DOHH2 (cell line): Measurements from ENCODE around the gene ADAR.

ENCODE experiments used
- H3F3A ChIP-seq: fragments of 200-600 bp; sonication (generic), shearing (Covaris generic); 2 replicates; pipeline ENCODE4 v1.6.0; 2016; ENCODE audit warnings: antibody characterized with exemption, mild to moderate bottlenecking; ENCODE audit not compliant: control insufficient read depth, insufficient read depth
- H3K27ac ChIP-seq: fragments of 200-600 bp; sonication (generic); 2 replicates; pipeline ENCODE4 v1.5.1; 2014; ENCODE audit warnings: low read depth, mild to moderate bottlenecking, low read length, moderate library complexity
- H3K27me3 ChIP-seq: fragments of 200-600 bp; sonication (generic); 2 replicates; pipeline ENCODE4 v1.6.1; 2014; ENCODE audit warnings: mild to moderate bottlenecking, low read length, mixed read lengths; ENCODE audit not compliant: control insufficient read depth
- H3K36me3 ChIP-seq: fragments of 200-600 bp; sonication (generic); 2 replicates; pipeline ENCODE4 v1.6.1; 2014; ENCODE audit warnings: mild to moderate bottlenecking, low read length, moderate library complexity, mixed read lengths; ENCODE audit not compliant: control insufficient read depth
- H3K4me1 ChIP-seq: fragments of 200-600 bp; sonication (generic); 2 replicates; pipeline ENCODE4 v1.6.1; 2014; ENCODE audit warnings: mild to moderate bottlenecking, low read length, mixed read lengths; ENCODE audit not compliant: control insufficient read depth
- H3K4me2 ChIP-seq: fragments of 200-600 bp; sonication (generic); 2 replicates; pipeline ENCODE4 v1.6.0; 2014; ENCODE audit warnings: mild to moderate bottlenecking, low read length, moderate library complexity
- H3K4me3 ChIP-seq: fragments of 200-600 bp; sonication (generic); 2 replicates; pipeline ENCODE4 v1.5.1; 2014; ENCODE audit warnings: mild to moderate bottlenecking, low read length, mixed read lengths
- H3K79me2 ChIP-seq: fragments of 200-600 bp; sonication (generic); 2 replicates; pipeline ENCODE4 v1.6.1; 2014; ENCODE audit warnings: mild to moderate bottlenecking, low read length, mixed read lengths; ENCODE audit not compliant: control insufficient read depth
- H3K9me2 ChIP-seq: fragments of 200-600 bp; sonication (generic); replicated peaks from 2 replicates; pipeline ENCODE4 v1.6.1; 2014; ENCODE audit warnings: mild to moderate bottlenecking, low read length, mixed read lengths; ENCODE audit not compliant: control insufficient read depth
- H3K9me3 ChIP-seq: fragments of 200-600 bp; sonication (generic); 2 replicates; pipeline ENCODE4 v1.6.1; 2014; ENCODE audit warnings: antibody characterized with exemption, low read length, mixed read lengths; ENCODE audit not compliant: control insufficient read depth, insufficient read depth
- H4K20me1 ChIP-seq: fragments of 200-600 bp; sonication (generic); 2 replicates; pipeline ENCODE4 v1.6.0; 2014; ENCODE audit warnings: low read depth, mild to moderate bottlenecking, antibody characterized with exemption, low read length, moderate library complexity; ENCODE audit not compliant: control insufficient read depth, insufficient read depth
- EZH2phosphoT487 ChIP-seq: fragments of 200-600 bp; sonication (generic); IDR thresholded peaks from 2 replicates; pipeline ENCODE4 v1.6.1; 2017; ENCODE audit warnings: borderline replicate concordance, mild to moderate bottlenecking, antibody characterized with exemption, low read length, moderate library complexity, mixed read lengths
- TF ChIP-seq, protein P1 (sequence below): fragments of 200-600 bp; sonication (generic); IDR thresholded peaks from one replicate; pipeline ENCODE4 v1.5.1; 2014; ENCODE audit warnings: antibody characterized with exemption, mild to moderate bottlenecking, low read depth, low read length; ENCODE audit not compliant: poor library complexity, severe bottlenecking

Gene ADAR

DNA sequence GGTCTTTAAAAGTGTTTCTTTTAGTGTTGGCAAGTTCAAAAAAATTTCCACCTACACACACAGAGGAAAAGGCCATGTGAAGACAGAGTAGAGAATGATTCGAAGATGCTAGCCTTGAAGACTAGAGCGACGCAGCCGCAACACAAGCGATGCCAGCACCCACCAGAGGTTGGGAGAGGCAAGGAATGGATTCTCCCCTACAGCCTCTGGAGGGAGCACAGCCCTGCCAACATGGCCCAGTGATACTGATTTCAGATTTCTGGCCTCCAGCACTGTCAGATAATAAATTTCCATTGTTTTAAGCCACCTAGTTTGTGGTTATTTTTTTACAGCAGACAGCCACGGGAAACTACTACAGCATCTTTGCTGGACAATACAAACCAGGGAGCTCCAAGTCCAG lies 6.9 kb upstream of the ADAR start:
- Histone ChIP-seq H3K9me2 (no peaks in the 10 kb centered on the region), H3F3A (peaks cover 22% of the 10 kb centered on the region), H3K4me3 (no peak overlapping the region), H3K4me1 (peaks cover 29% of the 10 kb centered on the region), H3K9me3 (no peaks in the 10 kb centered on the region), H3K79me2 (peaks cover 92% of the 10 kb centered on the region), H3K27me3 (no peaks in the 10 kb centered on the region), H3K36me3 (peaks cover 11% of the 10 kb centered on the region), H3K4me2 (no peak overlapping the region), H3K27ac (no peak overlapping the region), H4K20me1 (0 out of 2 replicates have a peak, but pooled peaks cover 2% of the 10 kb centered on the region)
- TF ChIP-seq, protein P1, sequence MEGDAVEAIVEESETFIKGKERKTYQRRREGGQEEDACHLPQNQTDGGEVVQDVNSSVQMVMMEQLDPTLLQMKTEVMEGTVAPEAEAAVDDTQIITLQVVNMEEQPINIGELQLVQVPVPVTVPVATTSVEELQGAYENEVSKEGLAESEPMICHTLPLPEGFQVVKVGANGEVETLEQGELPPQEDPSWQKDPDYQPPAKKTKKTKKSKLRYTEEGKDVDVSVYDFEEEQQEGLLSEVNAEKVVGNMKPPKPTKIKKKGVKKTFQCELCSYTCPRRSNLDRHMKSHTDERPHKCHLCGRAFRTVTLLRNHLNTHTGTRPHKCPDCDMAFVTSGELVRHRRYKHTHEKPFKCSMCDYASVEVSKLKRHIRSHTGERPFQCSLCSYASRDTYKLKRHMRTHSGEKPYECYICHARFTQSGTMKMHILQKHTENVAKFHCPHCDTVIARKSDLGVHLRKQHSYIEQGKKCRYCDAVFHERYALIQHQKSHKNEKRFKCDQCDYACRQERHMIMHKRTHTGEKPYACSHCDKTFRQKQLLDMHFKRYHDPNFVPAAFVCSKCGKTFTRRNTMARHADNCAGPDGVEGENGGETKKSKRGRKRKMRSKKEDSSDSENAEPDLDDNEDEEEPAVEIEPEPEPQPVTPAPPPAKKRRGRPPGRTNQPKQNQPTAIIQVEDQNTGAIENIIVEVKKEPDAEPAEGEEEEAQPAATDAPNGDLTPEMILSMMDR: no peak

- Histone ChIP-seq H3K4me1 (peaks cover 30% of the 10 kb centered on the region), H4K20me1 (0 out of 2 replicates have a peak, but pooled peaks cover 2% of the 10 kb centered on the region), H3K27me3 (no peaks in the 10 kb centered on the region)
These were observed 6.3 kb upstream of the ADAR start for GRCh38 chr1:154614247-154614646.

GRCh38 chr1:154611150-154611862 lies 3.3 kb upstream of the ADAR start:
- no peak for TF ChIP-seq EZH2phosphoT487
- TF ChIP-seq, protein P1: no peak
- Histone ChIP-seq H3F3A (peaks cover 32% of the 10 kb centered on the region), H3K4me2 (peak overlapping the region; percentile 24), H3K4me1 (peaks cover 47% of the 10 kb centered on the region), H3K27ac (peak overlapping the region; percentile 10; the same call in 1 of the 2 replicates), H3K9me2 (no peaks in the 10 kb centered on the region), H3K36me3 (peaks cover 5% of the 10 kb centered on the region; the same call in 1 of the 2 replicates), H4K20me1 (0 out of 2 replicates have a peak, but pooled peaks cover 2% of the 10 kb centered on the region), H3K4me3 (no peak overlapping the region), H3K9me3 (no peaks in the 10 kb centered on the region), H3K27me3 (no peaks in the 10 kb centered on the region), H3K79me2 (peaks cover 95% of the 10 kb centered on the region)

More at GRCh38 chr1:154614247-154614646, 6.3 kb upstream of the ADAR start:
- Histone ChIP-seq H3K27ac (no peak overlapping the region), H3K9me3 (no peaks in the 10 kb centered on the region), H3K4me2 (no peak overlapping the region), H3K79me2 (peaks cover 92% of the 10 kb centered on the region), H3K9me2 (no peaks in the 10 kb centered on the region), H3K36me3 (peaks cover 5% of the 10 kb centered on the region), H3F3A (peaks cover 27% of the 10 kb centered on the region), H3K4me3 (no peak overlapping the region)
- no peak for TF ChIP-seq EZH2phosphoT487
- TF ChIP-seq, protein P1: peak; percentile 24
